H9 (cell line): Measurements from ENCODE around the gene POLG2. TPM values are rescaled to one million over a fixed set of nuclear protein-coding genes. Genes with fewer than 3 reads are reported as not detected.

Experiments used
- DNase-seq: peaks from one replicate; pipeline ENCODE4 v3.0.0-alpha.2; 2017
- H2AFZ ChIP-seq: one replicate; pipeline ENCODE4 v1.6.1; 2013; ENCODE audit warnings: mild to moderate bottlenecking, low read length, control low read depth, moderate library complexity
- H2AK5ac ChIP-seq: 2 replicates; pipeline ENCODE4 v1.6.1; 2013; ENCODE audit warnings: low read length, control low read depth, mixed read lengths; ENCODE audit not compliant: insufficient read length
- H2BK120ac ChIP-seq: one replicate; pipeline ENCODE4 v1.6.1; 2013; ENCODE audit warnings: low read depth, mild to moderate bottlenecking, low read length, control low read depth, inconsistent platforms; ENCODE audit not compliant: poor library complexity, severe bottlenecking
- H2BK12ac ChIP-seq: 2 replicates; pipeline ENCODE4 v1.6.1; 2013; ENCODE audit warnings: low read length, control low read depth, mixed read lengths, low read depth; ENCODE audit not compliant: insufficient read length
- H2BK15ac ChIP-seq: 2 replicates; pipeline ENCODE4 v1.6.1; 2013; ENCODE audit warnings: low read depth, low read length, control low read depth
- H2BK20ac ChIP-seq: one replicate; pipeline ENCODE4 v1.6.1; 2013; ENCODE audit warnings: low read depth, mild to moderate bottlenecking, low read length, control low read depth, inconsistent platforms; ENCODE audit not compliant: poor library complexity, severe bottlenecking
- H2BK5ac ChIP-seq: 2 replicates; pipeline ENCODE4 v1.6.1; 2013; ENCODE audit warnings: low read length, control low read depth, mixed read lengths; ENCODE audit not compliant: insufficient read length
- H3K14ac ChIP-seq: 2 replicates; pipeline ENCODE4 v1.6.1; 2013; ENCODE audit warnings: low read length, control low read depth; ENCODE audit not compliant: insufficient read depth
- H3K18ac ChIP-seq: 2 replicates; pipeline ENCODE4 v1.6.1; 2013; ENCODE audit warnings: low read depth, mild to moderate bottlenecking, mixed read lengths, low read length, control low read depth; ENCODE audit not compliant: insufficient read length
- H3K23ac ChIP-seq: 2 replicates; pipeline ENCODE4 v1.6.1; 2013; ENCODE audit warnings: low read length, control low read depth, mixed read lengths, low read depth; ENCODE audit not compliant: insufficient read length
- H3K23me2 ChIP-seq: 2 replicates; pipeline ENCODE4 v1.6.1; 2013; ENCODE audit warnings: low read depth, mild to moderate bottlenecking, mixed read lengths, low read length, control low read depth; ENCODE audit not compliant: insufficient read length, poor library complexity, severe bottlenecking
- H3K27ac ChIP-seq: 2 replicates; pipeline ENCODE4 v1.5.1; 2013; ENCODE audit warnings: low read length, control low read depth, mixed read lengths, low read depth; ENCODE audit not compliant: insufficient read length
- H3K27me3 ChIP-seq: 2 replicates; pipeline ENCODE4 v1.6.1; 2013; ENCODE audit warnings: low read length, control low read depth, inconsistent platforms; ENCODE audit not compliant: insufficient read depth
- H3K4ac ChIP-seq: 2 replicates; pipeline ENCODE4 v1.6.1; 2013; ENCODE audit warnings: low read depth, mild to moderate bottlenecking, control low read depth, inconsistent platforms, low read length, moderate library complexity
- H3K4me1 ChIP-seq: 2 replicates; pipeline ENCODE4 v1.6.1; 2013; ENCODE audit warnings: low read length, control low read depth, inconsistent platforms; ENCODE audit not compliant: insufficient read depth
- H3K4me2 ChIP-seq: 2 replicates; pipeline ENCODE4 v1.6.1; 2013; ENCODE audit warnings: low read length, control low read depth, mixed read lengths; ENCODE audit not compliant: insufficient read length, insufficient read depth
- H3K56ac ChIP-seq: 2 replicates; pipeline ENCODE4 v1.6.1; 2013; ENCODE audit warnings: low read depth, mild to moderate bottlenecking, mixed read lengths, low read length, control low read depth; ENCODE audit not compliant: insufficient read length
- H3K79me1 ChIP-seq: 2 replicates; pipeline ENCODE4 v1.6.1; 2013; ENCODE audit warnings: low read depth, mild to moderate bottlenecking, moderate library complexity, low read length, control low read depth, inconsistent platforms; ENCODE audit not compliant: insufficient read depth, poor library complexity, severe bottlenecking
- H3K79me2 ChIP-seq: 2 replicates; pipeline ENCODE4 v1.6.1; 2013; ENCODE audit warnings: low read length, control low read depth, inconsistent platforms; ENCODE audit not compliant: insufficient read depth
- H3K9ac ChIP-seq: 2 replicates; pipeline ENCODE4 v1.6.1; 2013; ENCODE audit warnings: low read length, control low read depth, mixed read lengths; ENCODE audit not compliant: insufficient read length; ENCODE audit errors: extremely low read depth
- H3K9me3 ChIP-seq: one replicate; pipeline ENCODE4 v1.6.1; 2013; ENCODE audit warnings: low read depth, low read length, inconsistent platforms; ENCODE audit not compliant: control insufficient read depth
- H3T11ph ChIP-seq: one replicate; pipeline ENCODE4 v1.6.1; 2013; ENCODE audit warnings: mild to moderate bottlenecking, low read length, control low read depth, inconsistent platforms
- H4K20me1 ChIP-seq: one replicate; pipeline ENCODE4 v1.6.1; 2013; ENCODE audit not compliant: control insufficient read depth, insufficient read length, insufficient read depth
- H4K5ac ChIP-seq: 2 replicates; pipeline ENCODE4 v1.6.1; 2013; ENCODE audit warnings: low read depth, mild to moderate bottlenecking, mixed read lengths, low read length, control low read depth; ENCODE audit not compliant: insufficient read length
- H4K8ac ChIP-seq: replicated peaks from 2 replicates; pipeline ENCODE4 v1.6.1; 2013; ENCODE audit warnings: low read length, control low read depth, mixed read lengths, low read depth; ENCODE audit not compliant: insufficient read length
- H4K91ac ChIP-seq: 2 replicates; pipeline ENCODE4 v1.6.1; 2013; ENCODE audit warnings: low read depth, mild to moderate bottlenecking, moderate library complexity, mixed read lengths, low read length, control low read depth; ENCODE audit not compliant: insufficient read length
- H3K27ac Mint-ChIP-seq, 3 experiments: 2 replicates in 2 of 3; 3 replicates in 1 of 3; pipeline ENCODE4 v1.8.0; 2020 to 2021; ENCODE audit warnings: mixed read lengths in 3 of 3, mild to moderate bottlenecking in 1 of 3, moderate library complexity in 1 of 3
- H3K27me3 Mint-ChIP-seq: 2 replicates; pipeline ENCODE4 v1.8.0; 2021; ENCODE audit warnings: low read depth, mild to moderate bottlenecking, moderate library complexity, mixed read lengths
- H3K36me3 Mint-ChIP-seq, 3 experiments: 2 replicates in 2 of 3; 3 replicates in 1 of 3; pipeline ENCODE4 v1.8.0; 2020 to 2021; ENCODE audit warnings: low read depth in 3 of 3, mixed read lengths in 3 of 3; ENCODE audit not compliant: insufficient read depth in 1 of 3
- H3K4me1 Mint-ChIP-seq, 2 experiments: 2 replicates each; pipeline ENCODE4 v1.8.0; 2020; ENCODE audit warnings: mixed read lengths in 2 of 2
- H3K4me3 Mint-ChIP-seq, 2 experiments: 2 replicates in 1 of 2; 3 replicates in 1 of 2; pipeline ENCODE4 v1.8.0; 2020 to 2021; ENCODE audit warnings: mild to moderate bottlenecking in 2 of 2, mixed read lengths in 2 of 2, moderate library complexity in 1 of 2
- H3K9me3 Mint-ChIP-seq, 2 experiments: 2 replicates in 1 of 2; 3 replicates in 1 of 2; pipeline ENCODE4 v1.8.0; 2020; ENCODE audit warnings: mild to moderate bottlenecking in 2 of 2, mixed read lengths in 2 of 2, moderate library complexity in 1 of 2
- WGBS: extraction: QIAGEN DNeasy Blood & Tissue Kit; methylation state at CpG from one replicate; pipeline ENCODE4 v1.1.7; 2013; ENCODE audit warnings: missing lambda C conversion rate, low lambda C conversion rate, mixed read lengths; ENCODE audit not compliant: insufficient read length; ENCODE audit errors: extremely low coverage; 5-methylcytosine and 5-hydroxymethylcytosine counted together
- total RNA-seq: library from RNA; stranded (reverse); gene quantifications from 2 replicates; pipeline ENCODE4 v1.2.1, GENCODE V29; 2021
- TF ChIP-seq, protein P1 (sequence below): fragments of 200-600 bp; sonication (generic); conservative IDR thresholded peaks from 3 replicates; pipeline ENCODE4 v1.8.0; 2021; ENCODE audit warnings: antibody characterized with exemption, mild to moderate bottlenecking

POLG2 gene
- total RNA-seq, 1 experiment from 2014 or later = 35.5 TPM

DNA sequence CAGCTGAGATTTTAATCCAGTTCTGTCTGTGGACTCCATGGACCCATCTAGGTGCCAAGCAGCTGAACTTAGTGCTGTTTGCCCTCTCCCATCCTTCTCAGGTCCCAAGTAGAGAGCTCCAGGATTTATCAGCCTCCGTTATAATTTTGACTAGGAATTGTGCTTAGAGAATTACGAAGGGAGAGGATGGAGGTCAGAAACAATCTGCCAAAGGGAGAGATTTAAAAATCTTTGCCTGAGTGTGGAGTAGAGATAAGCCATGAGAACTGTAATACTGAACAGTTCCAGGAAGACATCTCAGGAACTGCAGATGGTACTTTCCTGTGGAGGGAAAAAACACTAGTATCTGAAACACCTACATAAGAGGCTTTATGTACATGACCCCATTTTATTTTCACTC is 36.9 kb upstream of the POLG2 start:
- no peak overlapping the region for H3K9ac ChIP-seq
- no peak overlapping the region for H3K18ac ChIP-seq
- no peak overlapping the region for H3T11ph ChIP-seq
- Mint-ChIP-seq H3K27me3 (no peaks in the 10 kb centered on the region), H3K4me1 (no peaks in the 10 kb centered on the region), H3K36me3 (peaks cover 39 to 95% (median 78%) of the 10 kb centered on the region in 3 experiments), H3K27ac (no peak overlapping the region; a peak in 1 of 7 replicates), H3K4me3 (no peak overlapping the region), H3K9me3 (no peaks in the 10 kb centered on the region)
- H4K20me1 ChIP-seq = no peaks in the 10 kb centered on the region
- H2BK12ac ChIP-seq = no peak overlapping the region
- H2BK120ac ChIP-seq = no peak overlapping the region
- no peaks in the 10 kb centered on the region for H3K4me1 ChIP-seq
- H3K23ac ChIP-seq = no peak overlapping the region
- TF ChIP-seq, protein P1, sequence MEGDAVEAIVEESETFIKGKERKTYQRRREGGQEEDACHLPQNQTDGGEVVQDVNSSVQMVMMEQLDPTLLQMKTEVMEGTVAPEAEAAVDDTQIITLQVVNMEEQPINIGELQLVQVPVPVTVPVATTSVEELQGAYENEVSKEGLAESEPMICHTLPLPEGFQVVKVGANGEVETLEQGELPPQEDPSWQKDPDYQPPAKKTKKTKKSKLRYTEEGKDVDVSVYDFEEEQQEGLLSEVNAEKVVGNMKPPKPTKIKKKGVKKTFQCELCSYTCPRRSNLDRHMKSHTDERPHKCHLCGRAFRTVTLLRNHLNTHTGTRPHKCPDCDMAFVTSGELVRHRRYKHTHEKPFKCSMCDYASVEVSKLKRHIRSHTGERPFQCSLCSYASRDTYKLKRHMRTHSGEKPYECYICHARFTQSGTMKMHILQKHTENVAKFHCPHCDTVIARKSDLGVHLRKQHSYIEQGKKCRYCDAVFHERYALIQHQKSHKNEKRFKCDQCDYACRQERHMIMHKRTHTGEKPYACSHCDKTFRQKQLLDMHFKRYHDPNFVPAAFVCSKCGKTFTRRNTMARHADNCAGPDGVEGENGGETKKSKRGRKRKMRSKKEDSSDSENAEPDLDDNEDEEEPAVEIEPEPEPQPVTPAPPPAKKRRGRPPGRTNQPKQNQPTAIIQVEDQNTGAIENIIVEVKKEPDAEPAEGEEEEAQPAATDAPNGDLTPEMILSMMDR = no peak
- H3K56ac ChIP-seq = no peak overlapping the region
- no peak overlapping the region for H2BK5ac ChIP-seq
- H2AK5ac ChIP-seq = no peak overlapping the region
- no peak overlapping the region for H2BK20ac ChIP-seq
- H3K79me1 ChIP-seq = no peaks in the 10 kb centered on the region
- no peak overlapping the region for H3K4ac ChIP-seq
- WGBS = no CpG with 5 or more reads among the region's 2 CpGs
- H3K4me2 ChIP-seq = no peak overlapping the region
- no peaks in the 10 kb centered on the region for H3K9me3 ChIP-seq
- H2AFZ ChIP-seq = no peak overlapping the region
- no peaks in the 10 kb centered on the region for H3K79me2 ChIP-seq
- no peak for DNase-seq
- H3K27me3 ChIP-seq = no peaks in the 10 kb centered on the region
- no peak overlapping the region for H2BK15ac ChIP-seq
- no peak overlapping the region for H4K91ac ChIP-seq
- no peak overlapping the region for H4K8ac ChIP-seq
- no peak overlapping the region for H3K14ac ChIP-seq
- H3K23me2 ChIP-seq = no peaks in the 10 kb centered on the region
- no peak overlapping the region for H4K5ac ChIP-seq
- no peak overlapping the region for H3K27ac ChIP-seq
